HFFc6 (cell line): ENCODE results near the gene REN. TPM values are rescaled to one million over a fixed set of nuclear protein-coding genes. Genes with fewer than 3 reads are reported as not detected.

ENCODE experiments used
- DNase-seq: peaks from one replicate; pipeline ENCODE4 v3.0.0-alpha.2; 2018
- H3K27ac Mint-ChIP-seq: 2 replicates; pipeline ENCODE4 v1.8.0; 2020; ENCODE audit warnings: mild to moderate bottlenecking, mixed read lengths
- H3K27me3 Mint-ChIP-seq: 2 replicates; pipeline ENCODE4 v1.8.0; 2021; ENCODE audit warnings: mild to moderate bottlenecking, moderate library complexity, mixed read lengths; ENCODE audit not compliant: insufficient read depth
- H3K36me3 Mint-ChIP-seq: 2 replicates; pipeline ENCODE4 v1.8.0; 2021; ENCODE audit warnings: low read depth, mixed read lengths
- H3K4me1 Mint-ChIP-seq: 2 replicates; pipeline ENCODE4 v1.8.0; 2020; ENCODE audit warnings: low read depth, mixed read lengths
- H3K4me3 Mint-ChIP-seq: 2 replicates; pipeline ENCODE4 v1.8.0; 2020; ENCODE audit warnings: mild to moderate bottlenecking, moderate library complexity, mixed read lengths
- H3K9me3 Mint-ChIP-seq: 2 replicates; pipeline ENCODE4 v1.8.0; 2020; ENCODE audit warnings: mild to moderate bottlenecking, mixed read lengths
- CTCF ChIP-seq: fragments of 200-600 bp; sonication (generic); IDR thresholded peaks from 2 replicates; pipeline ENCODE4 v1.5.0; 2021; ENCODE audit warnings: antibody characterized with exemption, mild to moderate bottlenecking
- total RNA-seq, 6 experiments: library from RNA; stranded (reverse); fragmentation: NEBNext Ultra II Directional; extraction: Animal tissue kit (Norgen Biotek cat#: 25700); gene quantifications; 2 replicates in 1 of 6; 3 replicates in 5 of 6; pipeline ENCODE4 v1.2.3, GENCODE V29; 2021

The REN gene
- total RNA-seq, 6 experiments from 2014 or later, result 0.17 to 0.39 (median 0.34) TPM; not detected in 1

- peaks cover 5% of the 10 kb centered on the region; the same call in 1 of the 2 replicates for H3K27me3 Mint-ChIP-seq
- H3K36me3 Mint-ChIP-seq, result no peaks in the 10 kb centered on the region
- H3K27ac Mint-ChIP-seq, result no peak overlapping the region
- TF ChIP-seq CTCF, result no peak
- no peaks in the 10 kb centered on the region for H3K9me3 Mint-ChIP-seq
- H3K4me3 Mint-ChIP-seq, result no peak overlapping the region
- no peak for DNase-seq
- peaks cover 72% of the 10 kb centered on the region for H3K4me1 Mint-ChIP-seq
These were observed 28.6 kb upstream of the REN start for GRCh38 chr1:204194771-204195170.

GRCh38 chr1:204194080-204194479 is 27.9 kb upstream of the REN start:
- no peak overlapping the region for H3K27ac Mint-ChIP-seq
- H3K36me3 Mint-ChIP-seq, result no peaks in the 10 kb centered on the region
- no peak for TF ChIP-seq CTCF
- no peak overlapping the region for H3K4me3 Mint-ChIP-seq
- peaks cover 5% of the 10 kb centered on the region; the same call in 1 of the 2 replicates for H3K27me3 Mint-ChIP-seq
- H3K9me3 Mint-ChIP-seq, result no peaks in the 10 kb centered on the region
- DNase-seq, result no peak
- H3K4me1 Mint-ChIP-seq, result peaks cover 66% of the 10 kb centered on the region

DNA sequence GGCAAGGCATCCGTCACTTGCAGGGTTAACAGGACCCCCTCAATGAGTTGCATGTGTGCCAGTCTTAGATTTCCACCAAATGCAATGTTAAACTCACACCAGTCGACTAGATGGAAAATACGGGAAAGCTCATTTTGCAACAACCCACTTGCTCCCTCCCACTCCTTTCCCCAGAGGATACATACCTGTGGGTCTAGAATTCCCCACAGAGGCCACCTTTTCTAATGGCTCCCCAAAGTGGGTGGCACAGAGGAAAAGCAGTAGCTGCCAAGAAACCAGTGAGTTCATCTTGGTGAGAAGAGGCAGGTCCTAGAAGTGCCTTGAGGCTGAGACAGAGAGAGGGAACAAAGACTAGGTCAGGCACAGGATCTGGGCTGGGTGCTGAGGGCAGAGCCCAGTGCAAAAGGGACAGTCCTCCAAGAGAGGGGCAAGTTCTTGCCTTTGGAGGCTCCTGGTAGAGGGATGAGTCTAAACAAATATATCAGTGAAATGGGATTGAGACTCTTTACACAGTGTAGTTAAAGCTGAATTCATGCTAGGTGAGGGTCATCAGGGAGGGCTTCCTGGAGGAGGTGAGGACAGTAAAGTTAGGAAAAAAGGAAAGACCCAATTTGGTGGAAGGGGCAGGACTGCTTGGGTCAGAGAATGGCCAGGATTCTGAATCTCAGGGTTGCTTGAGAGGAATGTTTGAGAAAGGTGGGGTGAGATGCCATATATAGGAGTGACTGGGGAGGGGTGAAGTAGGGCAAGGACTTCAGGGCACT is 26.6 kb upstream of the REN start:
- H3K4me1 Mint-ChIP-seq, result peaks cover 54% of the 10 kb centered on the region
- TF ChIP-seq CTCF, result no peak
- no peak overlapping the region for H3K4me3 Mint-ChIP-seq
- H3K27me3 Mint-ChIP-seq, result peaks cover 11% of the 10 kb centered on the region
- no peak overlapping the region for H3K27ac Mint-ChIP-seq
- no peak for DNase-seq
- H3K9me3 Mint-ChIP-seq, result no peaks in the 10 kb centered on the region
- H3K36me3 Mint-ChIP-seq, result no peaks in the 10 kb centered on the region

DNA sequence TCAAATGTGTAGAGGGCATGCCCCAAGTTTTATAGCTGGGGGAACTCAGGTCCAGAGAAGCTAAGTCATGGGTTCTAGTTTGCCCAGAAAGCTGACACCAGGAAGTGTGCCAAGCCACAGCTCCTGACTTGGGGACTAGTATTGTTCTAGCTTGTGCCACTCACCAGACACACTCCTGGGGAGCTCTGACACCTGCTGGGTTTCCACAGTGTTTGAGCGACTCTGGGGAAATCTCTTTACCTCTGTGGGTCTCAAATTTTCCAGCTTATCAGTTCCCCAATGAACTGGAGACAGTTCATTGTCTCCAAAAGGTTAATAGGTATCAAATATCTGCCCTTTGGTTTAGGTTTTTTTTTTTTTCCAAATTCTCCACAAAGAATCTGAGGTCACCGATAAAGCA is 25.9 kb upstream of the REN start:
- Mint-ChIP-seq H3K36me3 (no peaks in the 10 kb centered on the region), H3K4me1 (peaks cover 54% of the 10 kb centered on the region), H3K4me3 (no peak overlapping the region), H3K27me3 (peaks cover 11% of the 10 kb centered on the region), H3K27ac (no peak overlapping the region), H3K9me3 (no peaks in the 10 kb centered on the region)
- no peak for TF ChIP-seq CTCF
- no peak for DNase-seq

DNA sequence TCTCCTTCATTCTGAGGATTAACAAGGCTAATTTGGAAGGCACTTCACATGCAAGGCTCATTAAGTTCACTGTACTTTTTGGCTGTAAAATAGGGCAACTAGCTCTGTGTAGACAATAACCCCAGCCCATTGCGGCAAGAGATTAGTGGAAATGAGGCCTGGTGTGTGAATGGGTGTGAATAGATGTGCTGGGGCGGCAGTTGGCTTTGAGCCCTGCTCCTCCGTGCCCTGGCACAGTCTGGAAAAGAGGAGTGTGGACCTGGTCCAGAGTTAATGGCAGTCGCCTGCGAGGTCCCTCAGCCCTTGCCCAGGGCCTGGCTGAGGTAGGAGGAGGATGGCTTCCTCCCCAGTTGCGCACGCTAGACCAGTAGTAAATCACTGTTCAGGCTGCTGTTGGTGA is 25.3 kb upstream of the REN start:
- peaks cover 50% of the 10 kb centered on the region for H3K4me1 Mint-ChIP-seq
- H3K27ac Mint-ChIP-seq, result no peak overlapping the region
- DNase-seq, result no peak
- no peak overlapping the region for H3K4me3 Mint-ChIP-seq
- H3K9me3 Mint-ChIP-seq, result no peaks in the 10 kb centered on the region
- TF ChIP-seq CTCF, result no peak
- peaks cover 15% of the 10 kb centered on the region for H3K27me3 Mint-ChIP-seq
- no peaks in the 10 kb centered on the region for H3K36me3 Mint-ChIP-seq
